ENCODE results near the gene AKAP14.

DNA sequence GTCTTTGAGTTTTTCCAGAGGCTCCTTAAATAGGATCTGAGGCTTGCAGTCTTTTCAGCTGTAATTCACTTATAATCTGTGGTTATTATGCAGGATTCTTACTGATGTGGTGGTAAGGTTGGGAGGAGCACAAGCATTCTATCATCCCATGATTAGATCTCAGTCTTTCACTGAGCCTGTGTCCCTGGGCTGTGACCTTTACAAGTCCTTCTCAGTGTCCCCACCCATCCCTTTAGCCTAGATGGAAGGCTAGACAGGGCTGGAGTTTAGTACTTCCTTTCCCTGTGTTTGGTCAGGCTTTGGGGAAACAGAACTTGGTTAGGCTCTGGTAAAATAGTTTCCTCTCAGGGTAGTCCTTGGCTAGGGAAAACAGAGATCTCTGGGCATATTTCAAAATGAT is 64.9 kb downstream of the AKAP14 start:
- TF ChIP-seq CTCF (IDR thresholded peaks at IDR 0.05) (no peak), POLR2A (IDR thresholded peaks at IDR 0.05) (no peak), EP300 (IDR thresholded peaks at IDR 0.05) (no peak), POLR2AphosphoS5 (IDR thresholded peaks at IDR 0.05) (no peak)
